ENCODE data around the gene MSTO1. TPM values are rescaled to one million over a fixed set of nuclear protein-coding genes. Genes with fewer than 3 reads are reported as not detected.
"Not testable (repeated sequence)": the region's sequence is repeated elsewhere in the genome, so short reads cannot be mapped to it uniquely, and the experiment has no call there.

The MSTO1 gene
- polyA plus RNA-seq, 1 donor (not counting 4 experiments of a cell fraction or from before 2014, with no cell fraction given) = 30.5 TPM

GRCh38 chr1:155574077-155574476 is 35.9 kb upstream of the MSTO1 start:
- no peaks in the 10 kb centered on the region for H3K27me3 ChIP-seq (ENCODE audit: control insufficient read depth, extremely low read depth, insufficient read depth, low read length)
- peaks cover 18% of the 10 kb centered on the region for H3K79me2 ChIP-seq (ENCODE audit: control insufficient read depth, insufficient read depth, low read length)
- H4K20me1 ChIP-seq (ENCODE audit: control insufficient read depth, extremely low read depth, insufficient read depth, low read length) = no peaks in the 10 kb centered on the region
- no peak for DNase-seq (ENCODE audit: low read depth, low spot score)
- no peak for FAIRE-seq
- peaks cover 0 to 8% of the 10 kb centered on the region in 2 experiments for H3K36me3 ChIP-seq (ENCODE audit: control insufficient read depth in 2 of 2, extremely low read depth in 1 of 2, insufficient read depth in 2 of 2, low read length in 2 of 2)
- dilution Hi-C loops (cut with MboI; ENCODE audit: extremely low pct_ligation_motif_present, low sequenced_read_pairs) = no loop called here
- H3K4me3 ChIP-seq (ENCODE audit: control insufficient read depth in 2 of 3, extremely low read depth in 1 of 3, insufficient read depth in 2 of 3, low read depth in 1 of 3, low read length in 3 of 3) = no peak overlapping the region
- H3K9me3 ChIP-seq (ENCODE audit: control insufficient read depth, low read depth, low read length) = no peaks in the 10 kb centered on the region
- H3K9ac ChIP-seq (ENCODE audit: control insufficient read depth, extremely low read depth, insufficient read depth, low read length) = no peak overlapping the region
- no peak overlapping the region for H2AFZ ChIP-seq (ENCODE audit: control insufficient read depth, low read length)
- peaks cover 4% of the 10 kb centered on the region for H3K9me1 ChIP-seq (ENCODE audit: control insufficient read depth, extremely low read depth, insufficient read depth, low read length)
- H3K4me2 ChIP-seq (ENCODE audit: control insufficient read depth, extremely low read depth, insufficient read depth, low read depth, low read length) = no peak overlapping the region
- H3K4me1 ChIP-seq (ENCODE audit: control insufficient read depth, extremely low read depth, insufficient read depth, low read length) = no peaks in the 10 kb centered on the region
- TF ChIP-seq CTCF (optimal IDR thresholded peaks at IDR 0.05 in 1 of 3, IDR thresholded peaks at IDR 0.05 in 1 of 3, conservative IDR thresholded peaks at IDR 0.05 in 1 of 3; ENCODE audit: extremely low read depth in 1 of 3, insufficient read depth in 2 of 3, low read length in 3 of 3) (no peak), EZH2 (IDR thresholded peaks at IDR 0.05; ENCODE audit: low read length) (no peak)
- H3K27ac ChIP-seq (ENCODE audit: control insufficient read depth, insufficient read depth, low read length) = no peak overlapping the region

- H4K20me1 ChIP-seq (ENCODE audit: control insufficient read depth, extremely low read depth, insufficient read depth, low read length); H2AFZ ChIP-seq (ENCODE audit: control insufficient read depth, low read length); dilution Hi-C loops (cut with MboI; ENCODE audit: extremely low pct_ligation_motif_present, low sequenced_read_pairs); H3K4me2 ChIP-seq (ENCODE audit: control insufficient read depth, extremely low read depth, insufficient read depth, low read depth, low read length); H3K36me3 ChIP-seq (ENCODE audit: control insufficient read depth in 2 of 2, extremely low read depth in 1 of 2, insufficient read depth in 2 of 2, low read length in 2 of 2); FAIRE-seq; H3K27ac ChIP-seq (ENCODE audit: control insufficient read depth, insufficient read depth, low read length); H3K27me3 ChIP-seq (ENCODE audit: control insufficient read depth, extremely low read depth, insufficient read depth, low read length); H3K9ac ChIP-seq (ENCODE audit: control insufficient read depth, extremely low read depth, insufficient read depth, low read length); H3K9me3 ChIP-seq (ENCODE audit: control insufficient read depth, low read depth, low read length); H3K4me1 ChIP-seq (ENCODE audit: control insufficient read depth, extremely low read depth, insufficient read depth, low read length); H3K4me3 ChIP-seq (ENCODE audit: control insufficient read depth in 2 of 3, extremely low read depth in 1 of 3, insufficient read depth in 2 of 3, low read depth in 1 of 3, low read length in 3 of 3); DNase-seq (ENCODE audit: low read depth, low spot score); H3K9me1 ChIP-seq (ENCODE audit: control insufficient read depth, extremely low read depth, insufficient read depth, low read length): not testable (repeated sequence)
- peaks cover 10% of the 10 kb centered on the region for H3K79me2 ChIP-seq (ENCODE audit: control insufficient read depth, insufficient read depth, low read length)
Measured at GRCh38 chr1:155575608-155576007, 34.4 kb upstream of the MSTO1 start.

GRCh38 chr1:155583846-155584245 is 26.2 kb upstream of the MSTO1 start:
- H3K36me3 ChIP-seq (ENCODE audit: control insufficient read depth in 2 of 2, extremely low read depth in 1 of 2, insufficient read depth in 2 of 2, low read length in 2 of 2); H3K27ac ChIP-seq (ENCODE audit: control insufficient read depth, insufficient read depth, low read length); H3K9me3 ChIP-seq (ENCODE audit: control insufficient read depth, low read depth, low read length); H3K27me3 ChIP-seq (ENCODE audit: control insufficient read depth, extremely low read depth, insufficient read depth, low read length); H3K9me1 ChIP-seq (ENCODE audit: control insufficient read depth, extremely low read depth, insufficient read depth, low read length); H3K4me3 ChIP-seq (ENCODE audit: control insufficient read depth in 2 of 3, extremely low read depth in 1 of 3, insufficient read depth in 2 of 3, low read depth in 1 of 3, low read length in 3 of 3); DNase-seq (ENCODE audit: low read depth, low spot score); H3K79me2 ChIP-seq (ENCODE audit: control insufficient read depth, insufficient read depth, low read length); H3K4me2 ChIP-seq (ENCODE audit: control insufficient read depth, extremely low read depth, insufficient read depth, low read depth, low read length); H2AFZ ChIP-seq (ENCODE audit: control insufficient read depth, low read length); H3K4me1 ChIP-seq (ENCODE audit: control insufficient read depth, extremely low read depth, insufficient read depth, low read length); dilution Hi-C loops (cut with MboI; ENCODE audit: extremely low pct_ligation_motif_present, low sequenced_read_pairs); H3K9ac ChIP-seq (ENCODE audit: control insufficient read depth, extremely low read depth, insufficient read depth, low read length); H4K20me1 ChIP-seq (ENCODE audit: control insufficient read depth, extremely low read depth, insufficient read depth, low read length): not testable (repeated sequence)
- peak; percentile 61 for FAIRE-seq

GRCh38 chr1:155589282-155589681 is 20.7 kb upstream of the MSTO1 start:
- dilution Hi-C loops (cut with MboI; ENCODE audit: extremely low pct_ligation_motif_present, low sequenced_read_pairs); FAIRE-seq: not testable (repeated sequence)

More at GRCh38 chr1:155589282-155589681, 20.7 kb upstream of the MSTO1 start:
- H3K36me3 ChIP-seq (ENCODE audit: control insufficient read depth in 2 of 2, extremely low read depth in 1 of 2, insufficient read depth in 2 of 2, low read length in 2 of 2); DNase-seq (ENCODE audit: low read depth, low spot score); H4K20me1 ChIP-seq (ENCODE audit: control insufficient read depth, extremely low read depth, insufficient read depth, low read length); H3K79me2 ChIP-seq (ENCODE audit: control insufficient read depth, insufficient read depth, low read length); H3K27me3 ChIP-seq (ENCODE audit: control insufficient read depth, extremely low read depth, insufficient read depth, low read length); H3K9me3 ChIP-seq (ENCODE audit: control insufficient read depth, low read depth, low read length); H3K4me2 ChIP-seq (ENCODE audit: control insufficient read depth, extremely low read depth, insufficient read depth, low read depth, low read length); H3K4me1 ChIP-seq (ENCODE audit: control insufficient read depth, extremely low read depth, insufficient read depth, low read length); H3K27ac ChIP-seq (ENCODE audit: control insufficient read depth, insufficient read depth, low read length); H3K4me3 ChIP-seq (ENCODE audit: control insufficient read depth in 2 of 3, extremely low read depth in 1 of 3, insufficient read depth in 2 of 3, low read depth in 1 of 3, low read length in 3 of 3); H3K9ac ChIP-seq (ENCODE audit: control insufficient read depth, extremely low read depth, insufficient read depth, low read length); H3K9me1 ChIP-seq (ENCODE audit: control insufficient read depth, extremely low read depth, insufficient read depth, low read length); H2AFZ ChIP-seq (ENCODE audit: control insufficient read depth, low read length): not testable (repeated sequence)

All from keratinocyte (primary cell).